DOHH2 (cell line): ENCODE results near the gene MAP1B.

Experiments
- CTCF ChIP-seq: fragments of 200-600 bp; sonication (generic); IDR thresholded peaks from one replicate; pipeline ENCODE4 v1.5.1; 2014; ENCODE audit warnings: antibody characterized with exemption, mild to moderate bottlenecking, low read depth, low read length; ENCODE audit not compliant: poor library complexity, severe bottlenecking
- EZH2phosphoT487 ChIP-seq: fragments of 200-600 bp; sonication (generic); IDR thresholded peaks from 2 replicates; pipeline ENCODE4 v1.6.1; 2017; ENCODE audit warnings: borderline replicate concordance, mild to moderate bottlenecking, antibody characterized with exemption, low read length, moderate library complexity, mixed read lengths

GRCh38 chr5:72151169-72151568 lies 43.9 kb downstream of the MAP1B start:
- TF ChIP-seq CTCF: no peak
- TF ChIP-seq EZH2phosphoT487: no peak
